Prostate gland (tissue), 2 donors: ENCODE results near the gene FAM184A.

Experiments used
- POLR2A ChIP-seq: fragments of 450-650 bp; IDR thresholded peaks from one replicate; pipeline ENCODE4 v1.6.1; 2016; ENCODE audit warnings: antibody characterized with exemption, mild to moderate bottlenecking
- TF ChIP-seq, protein P1 (sequence below), 4 experiments: fragments of 200-600 bp in 2 of 4; fragments of 450-650 bp in 2 of 4; sonication (generic) in 2 of 4; IDR thresholded peaks; 1 replicate in 3 of 4; 2 replicates in 1 of 4; pipeline ENCODE4 v1.5.1; 2016 to 2019; ENCODE audit warnings: antibody characterized with exemption in 4 of 4, mild to moderate bottlenecking in 2 of 4, moderate library complexity in 2 of 4

DNA sequence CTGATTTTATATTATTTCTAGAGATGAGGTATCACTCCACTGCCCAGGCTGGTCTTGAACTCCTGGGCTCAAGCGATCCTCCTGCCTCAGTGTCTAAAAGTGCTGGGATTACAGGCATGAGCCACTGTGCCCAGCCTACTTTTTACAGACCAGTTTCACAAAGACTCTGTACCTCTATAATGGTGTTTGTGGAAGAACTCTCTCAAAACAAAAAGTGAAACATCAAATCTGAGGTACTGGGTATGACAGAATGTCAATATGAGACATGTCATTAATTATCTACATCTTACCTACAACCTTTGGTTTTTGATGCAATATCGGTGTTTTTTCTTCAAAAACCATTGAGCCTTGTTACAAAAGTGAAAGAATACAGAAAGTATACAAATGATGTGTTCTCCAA is 94.1 kb downstream of the FAM184A start:
- TF ChIP-seq, protein P1, sequence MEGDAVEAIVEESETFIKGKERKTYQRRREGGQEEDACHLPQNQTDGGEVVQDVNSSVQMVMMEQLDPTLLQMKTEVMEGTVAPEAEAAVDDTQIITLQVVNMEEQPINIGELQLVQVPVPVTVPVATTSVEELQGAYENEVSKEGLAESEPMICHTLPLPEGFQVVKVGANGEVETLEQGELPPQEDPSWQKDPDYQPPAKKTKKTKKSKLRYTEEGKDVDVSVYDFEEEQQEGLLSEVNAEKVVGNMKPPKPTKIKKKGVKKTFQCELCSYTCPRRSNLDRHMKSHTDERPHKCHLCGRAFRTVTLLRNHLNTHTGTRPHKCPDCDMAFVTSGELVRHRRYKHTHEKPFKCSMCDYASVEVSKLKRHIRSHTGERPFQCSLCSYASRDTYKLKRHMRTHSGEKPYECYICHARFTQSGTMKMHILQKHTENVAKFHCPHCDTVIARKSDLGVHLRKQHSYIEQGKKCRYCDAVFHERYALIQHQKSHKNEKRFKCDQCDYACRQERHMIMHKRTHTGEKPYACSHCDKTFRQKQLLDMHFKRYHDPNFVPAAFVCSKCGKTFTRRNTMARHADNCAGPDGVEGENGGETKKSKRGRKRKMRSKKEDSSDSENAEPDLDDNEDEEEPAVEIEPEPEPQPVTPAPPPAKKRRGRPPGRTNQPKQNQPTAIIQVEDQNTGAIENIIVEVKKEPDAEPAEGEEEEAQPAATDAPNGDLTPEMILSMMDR (IDR thresholded peaks at IDR 0.05), result no peak
- no peak for TF ChIP-seq POLR2A
